Stimulated activated naive B cell treated with anti-CD40 and anti-IgM and Interleukin-4, amounts not matched to agents 10 μg/mL and 1 μg/mL and 100 μg/mL, for 72 hours (primary cell): ENCODE measurements around the gene ROCK2.

Experiments used
- ATAC-seq, 2 donors: fragments of 150-1000 bp; cut with Tn5 transposase; replicated peaks; 2 replicates each; pipeline ENCODE4 v1.10.0; 2021; ENCODE audit warnings: moderate library complexity in 1 of 2
- DNase-seq: peaks from one replicate; pipeline ENCODE4 v3.0.0; 2021
- H3K27ac Mint-ChIP-seq: one replicate; pipeline ENCODE4 v1.8.0; 2022; ENCODE audit warnings: mild to moderate bottlenecking, mixed read lengths
- H3K27me3 Mint-ChIP-seq, 2 donors: one replicate each; pipeline ENCODE4 v1.8.0; 2022; ENCODE audit warnings: mixed read lengths in 2 of 2
- H3K36me3 Mint-ChIP-seq, 2 donors: one replicate each; pipeline ENCODE4 v1.8.0; 2022; ENCODE audit warnings: mixed read lengths in 2 of 2, mild to moderate bottlenecking in 1 of 2
- H3K4me1 Mint-ChIP-seq, 2 donors: one replicate each; pipeline ENCODE4 v1.8.0; 2022; ENCODE audit warnings: mixed read lengths in 2 of 2, mild to moderate bottlenecking in 1 of 2
- H3K4me3 Mint-ChIP-seq, 2 donors: one replicate each; pipeline ENCODE4 v1.8.0; 2022; ENCODE audit warnings: mild to moderate bottlenecking in 2 of 2, mixed read lengths in 2 of 2, moderate library complexity in 1 of 2
- H3K9me3 Mint-ChIP-seq, 2 donors: one replicate each; pipeline ENCODE4 v1.8.0; 2022; ENCODE audit warnings: mixed read lengths in 2 of 2, mild to moderate bottlenecking in 1 of 2

ROCK2 gene

DNA sequence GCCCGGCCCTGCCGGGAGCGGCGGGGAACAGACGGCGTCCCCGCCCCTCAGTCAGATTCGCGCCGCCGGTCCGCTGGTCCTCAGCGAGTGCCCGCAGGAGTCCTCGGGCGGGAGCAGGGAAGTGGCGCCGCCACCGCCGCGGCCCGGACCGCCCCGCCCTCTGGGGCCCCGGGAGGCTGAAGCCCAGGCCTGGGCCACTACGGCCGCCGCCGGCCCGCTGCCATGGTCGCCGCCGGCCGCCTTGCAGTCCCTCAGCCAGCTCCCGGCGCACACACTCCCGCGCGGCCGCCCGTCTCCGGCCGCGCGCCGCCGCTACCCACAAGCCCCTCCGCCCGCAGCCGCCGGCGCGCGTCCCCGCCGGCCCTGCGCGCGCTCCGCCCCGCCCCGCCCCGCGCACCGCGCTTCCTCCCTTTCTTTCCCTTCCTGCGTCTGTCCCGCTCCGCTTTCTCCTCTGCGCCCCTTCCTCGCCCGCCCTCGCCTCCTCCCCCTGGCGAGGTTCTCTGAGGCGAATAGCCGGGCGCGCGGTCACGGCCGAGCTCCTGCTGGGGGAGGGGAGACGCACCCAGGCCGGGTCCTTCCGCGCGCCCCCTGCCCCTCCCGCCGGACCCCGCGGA, at the start of gene ROCK2:
ROCK2 (minus strand) TSS at position 295 of the 614 bp plus-strand sequence. CDS start 500 bp downstream, outside the sequence.
- Mint-ChIP-seq H3K4me1 (peaks cover 14 to 25% of the 10 kb centered on the region in 2 donors), H3K9me3 (no peaks in the 10 kb centered on the region), H3K27me3 (no peaks in the 10 kb centered on the region), H3K27ac (peak within 1 kb of the TSS; percentile 97), H3K36me3 (peaks cover 0 to 2% of the 10 kb centered on the region in 2 donors), H3K4me3 (peak within 1 kb of the TSS; percentile 100)
- ATAC-seq (peak; percentile 67 to 75), DNase-seq (peak; percentile 46)

DNA sequence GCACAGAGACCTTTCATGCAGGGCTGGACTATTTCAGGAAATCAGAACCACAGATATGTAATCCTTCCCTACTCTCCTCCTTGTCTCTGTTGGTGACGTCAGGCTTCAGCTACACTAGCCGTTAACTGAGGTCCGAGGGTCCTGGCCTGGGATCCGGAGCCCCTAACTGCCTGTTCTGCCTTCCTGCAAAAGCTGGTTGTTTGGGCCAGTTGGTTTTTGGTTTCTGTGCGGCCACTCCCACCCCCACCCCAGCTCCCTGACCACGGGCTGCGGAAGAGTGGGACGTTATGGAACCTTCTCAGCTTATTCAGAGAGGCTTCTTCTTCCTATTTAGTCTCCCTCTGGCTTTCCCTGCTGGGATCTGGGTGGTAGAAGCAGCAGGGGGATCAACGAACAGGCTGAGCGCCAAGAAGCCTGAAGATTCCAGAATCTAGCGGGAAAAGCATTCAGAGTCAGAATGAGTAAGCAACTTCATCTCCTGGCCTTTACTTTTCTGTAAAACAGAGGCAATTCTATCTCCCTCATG, 49.3 kb upstream of the ROCK2 start:
- H3K9me3 Mint-ChIP-seq = no peaks in the 10 kb centered on the region
- ATAC-seq = no peak
- H3K27ac Mint-ChIP-seq = no peak overlapping the region
- H3K36me3 Mint-ChIP-seq = no peaks in the 10 kb centered on the region
- no peak overlapping the region for H3K4me3 Mint-ChIP-seq
- H3K4me1 Mint-ChIP-seq = no peaks in the 10 kb centered on the region
- H3K27me3 Mint-ChIP-seq = peaks cover 4 to 6% of the 10 kb centered on the region in 2 donors
- DNase-seq = no peak

DNA sequence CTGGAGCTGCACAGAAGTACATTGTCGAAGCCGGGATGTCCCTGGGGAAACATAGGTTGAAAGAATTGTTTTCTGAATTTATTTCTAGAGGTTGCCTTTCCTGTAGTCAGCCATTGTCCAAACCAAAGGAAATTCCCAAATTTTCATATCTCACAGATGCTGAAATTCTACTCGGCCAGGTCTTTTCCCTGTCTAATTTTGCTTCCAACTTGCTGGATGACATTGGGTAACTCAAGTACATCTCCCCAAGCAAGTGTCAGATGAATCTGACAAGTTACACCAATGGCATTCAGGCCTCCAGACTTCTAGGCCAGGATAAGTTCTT, 47.5 kb upstream of the ROCK2 start:
- Mint-ChIP-seq H3K27me3 (peaks cover 4 to 6% of the 10 kb centered on the region in 2 donors), H3K36me3 (no peaks in the 10 kb centered on the region), H3K4me3 (no peak overlapping the region), H3K9me3 (no peaks in the 10 kb centered on the region), H3K4me1 (no peaks in the 10 kb centered on the region), H3K27ac (no peak overlapping the region)
- no peak for DNase-seq
- ATAC-seq = no peak

DNA sequence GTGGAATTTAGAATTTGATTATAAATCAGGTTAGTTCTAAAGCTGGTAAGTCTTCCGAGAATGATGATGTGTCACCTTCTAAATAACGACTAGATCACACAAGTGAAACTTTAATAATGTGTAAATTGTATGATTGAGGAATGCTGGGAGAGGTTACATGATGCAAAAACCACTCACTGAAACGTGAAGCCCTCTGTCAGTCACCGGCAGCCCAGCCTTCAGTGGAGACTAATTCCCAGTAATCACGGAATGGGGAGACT, 45.9 kb upstream of the ROCK2 start:
- H3K27ac Mint-ChIP-seq = no peak overlapping the region
- no peaks in the 10 kb centered on the region for H3K4me1 Mint-ChIP-seq
- peaks cover 4 to 6% of the 10 kb centered on the region in 2 donors for H3K27me3 Mint-ChIP-seq
- no peaks in the 10 kb centered on the region for H3K9me3 Mint-ChIP-seq
- ATAC-seq (no peak), DNase-seq (no peak)
- no peak overlapping the region for H3K4me3 Mint-ChIP-seq
- no peaks in the 10 kb centered on the region for H3K36me3 Mint-ChIP-seq

DNA sequence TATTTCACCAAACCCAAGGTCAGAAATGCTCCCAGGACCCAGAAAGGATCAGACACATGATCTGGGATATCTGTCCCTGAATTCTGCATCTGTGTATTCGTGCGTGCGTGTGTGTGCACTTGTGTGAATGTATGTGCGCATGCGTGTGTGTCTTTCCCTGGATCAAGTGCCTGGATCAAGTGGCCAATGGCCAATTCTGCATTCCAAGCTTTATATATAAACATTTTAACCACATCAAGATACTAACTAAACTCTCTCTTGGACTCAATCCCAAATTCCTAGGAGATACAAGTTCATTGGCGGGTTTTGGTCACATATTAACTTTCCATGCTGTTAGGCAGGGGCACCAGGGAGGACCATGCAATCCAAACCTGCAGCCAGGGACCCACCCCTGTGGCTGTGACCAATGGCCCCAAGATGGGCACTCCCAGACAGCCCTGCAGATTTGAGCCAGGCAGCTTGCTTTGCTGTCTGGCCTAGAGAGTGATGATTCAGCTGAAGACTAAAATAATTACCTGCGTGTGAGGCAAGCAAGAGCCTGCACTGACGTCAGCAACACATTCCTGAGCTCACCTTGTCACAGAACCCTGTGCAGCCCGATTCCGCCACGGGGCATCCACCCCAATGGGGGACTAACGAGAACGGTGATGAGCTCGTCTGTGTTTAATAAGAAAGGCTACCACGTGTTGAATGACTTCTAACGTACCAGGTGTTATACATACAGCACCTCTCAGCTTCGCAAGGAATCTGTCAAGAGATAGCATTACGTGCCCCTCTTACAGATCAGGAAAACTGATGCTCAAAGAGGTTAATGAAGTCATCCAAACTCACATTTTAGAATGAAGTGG, 45.3 kb upstream of the ROCK2 start:
- Mint-ChIP-seq H3K9me3 (no peaks in the 10 kb centered on the region), H3K36me3 (no peaks in the 10 kb centered on the region), H3K27ac (no peak overlapping the region), H3K27me3 (peaks cover 4 to 6% of the 10 kb centered on the region in 2 donors), H3K4me1 (no peaks in the 10 kb centered on the region), H3K4me3 (no peak overlapping the region)
- ATAC-seq (no peak), DNase-seq (no peak)

DNA sequence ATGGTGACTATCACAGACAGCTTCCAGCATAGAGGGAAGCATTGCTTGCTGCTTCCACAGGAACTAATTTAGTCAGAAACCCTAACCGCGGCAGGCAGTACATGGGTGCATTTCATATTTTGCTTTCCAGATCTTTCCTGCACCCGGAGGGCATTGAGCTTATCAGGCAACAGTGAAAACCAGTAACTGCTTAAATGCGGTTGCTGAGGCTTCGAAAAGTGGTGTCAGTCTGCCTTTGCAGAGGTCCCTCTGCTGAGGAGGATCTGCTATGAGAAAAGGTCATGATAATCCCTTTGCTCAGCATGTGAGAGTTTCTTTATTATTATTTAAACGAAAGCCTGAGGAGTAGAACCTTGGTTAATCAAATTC, 44.6 kb upstream of the ROCK2 start:
- H3K36me3 Mint-ChIP-seq = no peaks in the 10 kb centered on the region
- H3K4me3 Mint-ChIP-seq = no peak overlapping the region
- H3K27ac Mint-ChIP-seq = no peak overlapping the region
- DNase-seq = no peak
- H3K4me1 Mint-ChIP-seq = no peaks in the 10 kb centered on the region
- peaks cover 4 to 6% of the 10 kb centered on the region in 2 donors for H3K27me3 Mint-ChIP-seq
- ATAC-seq = no peak
- H3K9me3 Mint-ChIP-seq = no peaks in the 10 kb centered on the region

DNA sequence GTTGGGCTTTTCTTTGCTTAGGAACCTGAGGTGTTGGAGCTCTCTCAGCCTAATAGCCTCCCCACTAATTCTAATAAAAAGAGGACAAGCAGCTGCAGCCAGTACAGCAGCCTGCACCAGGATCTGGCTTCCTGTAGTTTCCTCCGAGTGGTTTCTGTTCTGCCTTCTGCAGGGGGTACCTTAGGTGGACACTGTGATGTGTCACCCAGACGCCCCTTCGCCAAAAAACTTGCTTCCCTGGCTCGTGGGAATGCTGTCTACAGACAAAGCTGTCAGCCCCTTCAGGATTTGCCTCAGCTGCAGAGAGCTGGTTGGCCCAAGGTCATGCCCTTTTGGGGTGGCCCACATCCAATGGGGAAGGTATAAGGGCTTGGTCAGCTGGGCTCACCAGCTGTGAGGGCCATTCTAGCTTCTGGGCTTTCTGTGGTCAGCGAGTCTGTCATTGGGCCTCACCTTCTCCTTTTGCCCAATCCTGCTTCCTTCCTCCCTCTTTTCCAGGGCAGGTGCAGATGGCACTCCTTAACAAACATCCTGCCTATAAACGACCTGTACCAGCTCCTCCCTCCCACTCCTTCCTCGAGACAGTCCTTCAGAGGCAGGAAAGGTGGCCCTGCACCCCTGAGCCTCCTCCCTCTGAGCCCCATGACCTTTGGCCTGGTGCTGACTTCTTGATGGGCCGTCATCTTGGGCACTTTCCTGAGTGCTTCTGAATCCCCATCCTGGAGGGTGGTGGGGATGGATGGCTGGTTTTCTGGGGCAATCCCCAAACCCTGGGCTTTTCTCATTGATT, 44.0 kb upstream of the ROCK2 start:
- H3K27ac Mint-ChIP-seq = no peak overlapping the region

DNA sequence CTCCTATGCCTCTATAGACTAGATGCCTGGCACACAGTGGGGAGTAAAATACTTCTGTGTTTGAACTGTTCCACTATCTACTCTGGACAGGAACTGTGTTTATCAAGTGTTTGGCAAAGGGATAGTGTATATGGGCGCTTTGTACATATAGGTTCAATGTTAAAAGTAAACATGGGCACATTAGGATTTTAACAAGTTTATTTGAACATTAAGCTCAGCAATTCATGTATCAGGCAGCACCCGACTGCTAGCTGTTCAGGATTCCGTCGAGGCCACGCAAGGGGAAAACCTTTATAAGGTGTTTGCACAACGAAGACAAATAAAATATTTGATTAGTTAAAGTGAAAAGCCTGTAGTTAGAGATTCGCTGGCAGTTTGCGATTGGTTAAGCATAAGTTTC, 43.4 kb upstream of the ROCK2 start:
- no peaks in the 10 kb centered on the region for H3K36me3 Mint-ChIP-seq
- no peak overlapping the region for H3K4me3 Mint-ChIP-seq
- no peaks in the 10 kb centered on the region for H3K9me3 Mint-ChIP-seq
- H3K27me3 Mint-ChIP-seq = peaks cover 4 to 6% of the 10 kb centered on the region in 2 donors
- H3K4me1 Mint-ChIP-seq = no peaks in the 10 kb centered on the region
- ATAC-seq (no peak), DNase-seq (no peak)
- H3K27ac Mint-ChIP-seq = no peak overlapping the region

More for the DNA sequence above, 44.0 kb upstream of the ROCK2 start:
- Mint-ChIP-seq H3K9me3 (no peaks in the 10 kb centered on the region), H3K4me3 (no peak overlapping the region), H3K36me3 (no peaks in the 10 kb centered on the region), H3K4me1 (no peaks in the 10 kb centered on the region), H3K27me3 (peaks cover 4 to 6% of the 10 kb centered on the region in 2 donors)
- ATAC-seq (no peak), DNase-seq (no peak)

DNA sequence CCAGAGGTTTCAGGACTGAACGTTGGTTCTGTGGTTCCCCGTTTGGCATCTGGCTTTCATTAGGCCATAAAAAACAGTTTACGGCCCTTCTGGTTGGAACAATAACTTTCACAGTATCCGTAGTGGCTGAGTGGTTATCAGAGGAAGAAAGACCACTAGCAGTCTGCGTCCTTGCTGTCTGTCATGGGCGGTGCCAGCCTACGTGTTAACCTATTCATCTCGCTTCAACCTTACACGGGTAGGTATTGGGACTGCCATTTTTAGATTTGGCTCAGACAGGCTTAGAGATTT, 42.6 kb upstream of the ROCK2 start:
- no peak for ATAC-seq
- Mint-ChIP-seq H3K9me3 (no peaks in the 10 kb centered on the region), H3K36me3 (no peaks in the 10 kb centered on the region), H3K27me3 (peaks cover 4 to 6% of the 10 kb centered on the region in 2 donors), H3K4me3 (no peak overlapping the region), H3K4me1 (no peaks in the 10 kb centered on the region), H3K27ac (no peak overlapping the region)
- DNase-seq = no peak

DNA sequence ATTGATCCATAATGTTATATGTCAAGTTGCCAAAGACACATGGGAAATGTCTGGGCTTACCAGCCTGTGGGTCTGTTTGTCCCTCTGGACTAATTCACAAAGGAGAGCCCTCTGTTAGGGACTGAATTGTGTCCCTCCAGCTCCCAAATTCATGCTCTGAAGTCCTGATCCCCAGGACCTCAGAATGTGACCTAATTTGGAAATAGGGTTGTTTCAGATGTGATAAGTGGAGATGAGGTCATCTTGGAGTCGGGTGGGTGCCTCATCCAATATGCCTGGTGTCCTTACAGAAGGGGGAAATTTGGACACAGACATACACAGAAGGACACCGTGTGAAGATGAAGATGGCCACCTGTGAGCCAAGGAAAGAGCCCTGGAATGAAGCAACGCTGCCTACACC, 41.4 kb upstream of the ROCK2 start:
- no peak for ATAC-seq
- H3K4me3 Mint-ChIP-seq = no peak overlapping the region
- H3K36me3 Mint-ChIP-seq = no peaks in the 10 kb centered on the region
- H3K27ac Mint-ChIP-seq = no peak overlapping the region
- no peak for DNase-seq
- no peaks in the 10 kb centered on the region for H3K9me3 Mint-ChIP-seq
- H3K27me3 Mint-ChIP-seq = no peaks in the 10 kb centered on the region
- peaks cover 0 to 2% of the 10 kb centered on the region in 2 donors for H3K4me1 Mint-ChIP-seq

DNA sequence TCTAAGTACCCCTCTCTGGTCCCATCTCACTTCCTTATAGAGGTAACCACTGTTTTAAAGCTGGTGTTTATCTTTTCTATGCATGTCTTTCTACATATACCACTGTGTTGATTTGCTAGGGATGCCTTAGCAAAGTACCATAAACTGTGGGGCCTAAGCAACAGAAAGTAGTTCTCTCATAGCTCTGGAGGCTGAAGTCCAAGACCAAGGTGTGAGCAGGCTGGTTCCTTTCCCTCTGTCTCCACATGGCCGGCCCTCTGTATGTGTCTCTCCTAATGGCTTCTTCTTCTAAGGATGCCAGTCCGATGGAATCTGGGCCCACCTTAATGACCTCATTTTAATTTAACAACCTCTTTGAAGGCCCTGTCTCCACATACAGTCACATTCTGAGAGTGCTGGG, 40.8 kb upstream of the ROCK2 start:
- Mint-ChIP-seq H3K36me3 (no peaks in the 10 kb centered on the region), H3K27me3 (no peaks in the 10 kb centered on the region), H3K4me3 (no peak overlapping the region), H3K9me3 (no peaks in the 10 kb centered on the region), H3K27ac (no peak overlapping the region), H3K4me1 (peaks cover 0 to 2% of the 10 kb centered on the region in 2 donors)
- DNase-seq (no peak), ATAC-seq (no peak)

DNA sequence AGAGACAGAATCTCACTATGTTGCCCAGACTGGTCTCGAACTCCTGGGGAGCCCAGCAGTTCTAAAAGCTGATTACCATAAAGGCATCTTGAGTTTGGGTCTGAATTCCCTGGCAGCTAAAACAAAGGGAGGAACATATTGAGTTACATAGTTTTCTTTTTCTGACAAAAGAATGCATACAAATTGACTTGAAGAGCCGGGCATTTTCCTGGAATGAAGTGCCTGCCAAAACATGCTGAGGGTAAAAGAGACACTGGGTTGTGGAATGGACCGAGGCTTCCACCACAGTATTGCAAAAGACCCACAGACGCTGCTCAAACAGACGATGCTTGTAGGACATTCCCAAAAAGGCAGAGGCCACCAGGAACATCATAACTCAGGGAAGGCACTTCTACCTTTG, 35.1 kb upstream of the ROCK2 start:
- no peaks in the 10 kb centered on the region for H3K9me3 Mint-ChIP-seq
- no peak overlapping the region for H3K4me3 Mint-ChIP-seq
- H3K4me1 Mint-ChIP-seq = peaks cover 17 to 30% of the 10 kb centered on the region in 2 donors
- no peaks in the 10 kb centered on the region for H3K36me3 Mint-ChIP-seq
- no peaks in the 10 kb centered on the region for H3K27me3 Mint-ChIP-seq
- no peak overlapping the region for H3K27ac Mint-ChIP-seq
- ATAC-seq (no peak), DNase-seq (no peak)

DNA sequence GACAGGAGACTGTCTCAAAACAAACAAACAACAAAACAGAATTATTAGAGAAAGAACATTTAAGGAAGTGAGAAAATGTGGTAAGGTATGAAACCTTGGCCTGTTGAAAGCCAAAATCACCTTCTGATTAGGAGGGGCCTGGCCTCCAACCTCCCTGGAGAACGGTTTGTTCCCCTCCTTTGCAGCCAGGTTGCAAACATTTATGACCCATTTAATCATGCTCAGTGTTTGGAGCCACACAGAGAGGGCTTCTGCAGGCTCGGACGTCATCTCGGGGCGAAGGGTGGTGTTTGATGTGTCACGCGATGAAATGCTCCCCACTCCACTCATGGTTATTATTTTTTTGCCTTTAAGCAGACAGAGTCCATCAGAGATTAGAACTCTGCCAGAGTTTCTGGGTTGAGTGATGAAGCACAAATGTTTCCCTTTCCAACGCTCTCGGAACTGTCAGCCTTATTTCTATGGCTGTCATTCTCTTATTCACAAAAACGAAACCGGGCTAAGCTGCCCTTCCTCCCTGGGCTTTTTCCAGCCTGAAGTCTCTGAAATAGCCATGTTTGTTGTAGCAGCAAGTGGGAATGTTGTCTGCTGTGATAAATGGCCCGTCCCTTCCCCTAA, 33.6 kb upstream of the ROCK2 start:
- Mint-ChIP-seq H3K27me3 (no peaks in the 10 kb centered on the region), H3K36me3 (no peaks in the 10 kb centered on the region)
- peak; percentile 89 to 91 for ATAC-seq

DNA sequence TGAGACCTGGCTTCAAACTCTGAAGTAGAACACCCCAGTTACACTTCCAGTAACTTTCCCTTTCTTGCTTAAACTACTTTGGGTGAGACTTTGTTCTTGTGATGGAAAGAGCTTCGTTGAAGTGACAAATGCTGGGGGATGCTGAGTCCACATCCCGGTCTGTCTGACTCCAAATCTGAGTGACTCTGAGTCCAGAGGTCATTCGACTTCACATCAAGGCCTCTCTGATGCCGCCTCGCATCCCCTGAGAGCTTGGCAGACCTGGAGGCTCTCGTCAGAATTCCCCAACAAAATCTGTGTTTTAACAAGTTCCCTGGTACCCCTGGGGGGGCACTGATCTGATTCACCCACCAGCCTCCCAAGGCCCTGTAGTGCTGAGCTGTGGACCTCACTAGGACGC, 31.6 kb upstream of the ROCK2 start:
- ATAC-seq (no peak), DNase-seq (no peak)
- no peak overlapping the region for H3K27ac Mint-ChIP-seq
- no peaks in the 10 kb centered on the region for H3K9me3 Mint-ChIP-seq
- peaks cover 28 to 48% of the 10 kb centered on the region in 2 donors for H3K4me1 Mint-ChIP-seq
- no peak overlapping the region for H3K4me3 Mint-ChIP-seq
- no peaks in the 10 kb centered on the region for H3K27me3 Mint-ChIP-seq
- no peaks in the 10 kb centered on the region for H3K36me3 Mint-ChIP-seq

More for the DNA sequence above, 33.6 kb upstream of the ROCK2 start:
- peak overlapping the region; percentile 10 to 16 for H3K4me3 Mint-ChIP-seq
- peaks cover 28 to 45% of the 10 kb centered on the region in 2 donors for H3K4me1 Mint-ChIP-seq
- peak; percentile 35 for DNase-seq
- no peaks in the 10 kb centered on the region for H3K9me3 Mint-ChIP-seq
- no peak overlapping the region for H3K27ac Mint-ChIP-seq
